ENCODE measurements around the gene TATDN2.
A peak's percentile ranks its signal among the peaks of the same experiment; 100 is the strongest.

Gene TATDN2, protein sequence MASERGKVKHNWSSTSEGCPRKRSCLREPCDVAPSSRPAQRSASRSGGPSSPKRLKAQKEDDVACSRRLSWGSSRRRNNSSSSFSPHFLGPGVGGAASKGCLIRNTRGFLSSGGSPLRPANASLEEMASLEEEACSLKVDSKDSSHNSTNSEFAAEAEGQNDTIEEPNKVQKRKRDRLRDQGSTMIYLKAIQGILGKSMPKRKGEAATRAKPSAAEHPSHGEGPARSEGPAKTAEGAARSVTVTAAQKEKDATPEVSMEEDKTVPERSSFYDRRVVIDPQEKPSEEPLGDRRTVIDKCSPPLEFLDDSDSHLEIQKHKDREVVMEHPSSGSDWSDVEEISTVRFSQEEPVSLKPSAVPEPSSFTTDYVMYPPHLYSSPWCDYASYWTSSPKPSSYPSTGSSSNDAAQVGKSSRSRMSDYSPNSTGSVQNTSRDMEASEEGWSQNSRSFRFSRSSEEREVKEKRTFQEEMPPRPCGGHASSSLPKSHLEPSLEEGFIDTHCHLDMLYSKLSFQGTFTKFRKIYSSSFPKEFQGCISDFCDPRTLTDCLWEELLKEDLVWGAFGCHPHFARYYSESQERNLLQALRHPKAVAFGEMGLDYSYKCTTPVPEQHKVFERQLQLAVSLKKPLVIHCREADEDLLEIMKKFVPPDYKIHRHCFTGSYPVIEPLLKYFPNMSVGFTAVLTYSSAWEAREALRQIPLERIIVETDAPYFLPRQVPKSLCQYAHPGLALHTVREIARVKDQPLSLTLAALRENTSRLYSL

DNA sequence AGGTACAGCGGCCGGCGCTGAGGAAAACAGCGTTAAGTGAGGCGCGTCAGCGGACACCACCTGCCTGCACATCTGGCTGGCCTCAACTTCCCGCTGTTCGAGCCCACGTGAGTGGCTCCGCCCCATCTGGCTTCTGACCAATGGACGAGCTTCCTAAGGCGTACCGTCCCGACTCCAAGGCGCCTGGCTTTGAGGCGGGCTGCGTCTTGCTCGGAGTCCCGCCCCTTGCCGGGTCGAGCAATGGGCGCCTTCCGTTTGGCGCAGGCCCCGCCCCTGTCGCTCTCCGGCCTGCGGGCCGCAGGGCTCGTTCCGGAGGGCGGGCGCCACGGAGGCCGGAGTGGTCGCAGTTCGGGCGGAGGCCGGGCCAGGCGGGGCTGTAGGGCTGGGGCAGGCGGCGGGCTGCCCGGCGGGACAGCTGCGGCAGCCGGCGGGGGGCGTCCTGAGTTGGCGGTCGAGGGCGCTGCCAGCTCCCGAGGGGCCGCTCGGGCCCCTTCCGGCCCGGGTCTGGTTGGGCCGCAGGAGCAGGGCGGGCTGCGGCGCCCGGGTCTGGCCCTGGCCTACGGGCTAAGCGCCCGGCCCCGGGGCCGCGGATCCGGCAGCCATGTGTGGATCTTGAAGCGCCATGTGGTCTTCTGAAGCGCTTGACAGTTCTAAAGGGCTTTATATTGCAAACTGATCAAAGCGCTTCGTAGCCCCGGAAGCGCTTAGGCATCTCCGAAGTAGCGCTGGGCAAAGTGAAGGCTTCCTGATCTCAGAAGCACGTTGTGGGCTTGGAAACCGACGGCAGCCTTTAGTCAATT lies at the start of gene TATDN2:
Gene TATDN2 (plus strand): TSS at position 276 of the 800 bp plus-strand sequence. CDS start 742 bp downstream, outside the sequence.
- Histone ChIP-seq H3K27me3 (ENCODE audit: low read depth, low read length) (no peaks in the 10 kb centered on the region), H3K9me3 (ENCODE audit: control insufficient read depth in 1 of 2, low read length in 2 of 2) (peaks cover 0 to 10% of the 10 kb centered on the region in 2 donors), H3K27ac (ENCODE audit: low read length) (peak within 1 kb of the TSS; percentile 90), H3K4me1 (ENCODE audit: control insufficient read depth in 1 of 2, insufficient read depth in 2 of 2, low read length in 2 of 2) (peaks cover 14 to 25% of the 10 kb centered on the region in 2 donors), H3K36me3 (ENCODE audit: control insufficient read depth in 1 of 2, insufficient read depth in 2 of 2, low read length in 2 of 2) (peaks cover 3 to 17% of the 10 kb centered on the region in 2 donors), H3K4me3 (ENCODE audit: low read depth in 1 of 2, low read length in 2 of 2) (peak within 1 kb of the TSS; percentile 91 to 95)

GRCh38 chr3:10198761-10199649 lies 49.3 kb upstream of the TATDN2 start:
- peak overlapping the region; percentile 19 for H3K27ac ChIP-seq (ENCODE audit: low read length)
- peaks cover 8 to 9% of the 10 kb centered on the region in 2 donors for H3K4me1 ChIP-seq (ENCODE audit: control insufficient read depth in 1 of 2, insufficient read depth in 2 of 2, low read length in 2 of 2)
- no peak overlapping the region for H3K4me3 ChIP-seq (ENCODE audit: low read depth in 1 of 2, low read length in 2 of 2)

GRCh38 chr3:10204921-10205320 lies 43.3 kb upstream of the TATDN2 start:
- H3K27me3 ChIP-seq (ENCODE audit: low read depth, low read length), result no peaks in the 10 kb centered on the region
- no peak overlapping the region for H3K27ac ChIP-seq (ENCODE audit: low read length)
- peaks cover 2 to 8% of the 10 kb centered on the region in 2 donors for H3K36me3 ChIP-seq (ENCODE audit: control insufficient read depth in 1 of 2, insufficient read depth in 2 of 2, low read length in 2 of 2)
- no peaks in the 10 kb centered on the region for H3K9me3 ChIP-seq (ENCODE audit: control insufficient read depth in 1 of 2, low read length in 2 of 2)
- no peak overlapping the region for H3K4me3 ChIP-seq (ENCODE audit: low read depth in 1 of 2, low read length in 2 of 2)
- H3K4me1 ChIP-seq (ENCODE audit: control insufficient read depth in 1 of 2, insufficient read depth in 2 of 2, low read length in 2 of 2), result no peaks in the 10 kb centered on the region

More at GRCh38 chr3:10198761-10199649, 49.3 kb upstream of the TATDN2 start:
- H3K36me3 ChIP-seq (ENCODE audit: control insufficient read depth in 1 of 2, insufficient read depth in 2 of 2, low read length in 2 of 2), result peaks cover 0 to 4% of the 10 kb centered on the region in 2 donors
- no peaks in the 10 kb centered on the region for H3K27me3 ChIP-seq (ENCODE audit: low read depth, low read length)
- no peaks in the 10 kb centered on the region for H3K9me3 ChIP-seq (ENCODE audit: control insufficient read depth in 1 of 2, low read length in 2 of 2)

- H3K4me3 ChIP-seq (ENCODE audit: low read depth in 1 of 2, low read length in 2 of 2), result no peak overlapping the region
- H3K9me3 ChIP-seq (ENCODE audit: control insufficient read depth in 1 of 2, low read length in 2 of 2), result no peaks in the 10 kb centered on the region
- peaks cover 2 to 8% of the 10 kb centered on the region in 2 donors for H3K36me3 ChIP-seq (ENCODE audit: control insufficient read depth in 1 of 2, insufficient read depth in 2 of 2, low read length in 2 of 2)
- no peak overlapping the region for H3K27ac ChIP-seq (ENCODE audit: low read length)
- no peaks in the 10 kb centered on the region for H3K27me3 ChIP-seq (ENCODE audit: low read depth, low read length)
- no peaks in the 10 kb centered on the region for H3K4me1 ChIP-seq (ENCODE audit: control insufficient read depth in 1 of 2, insufficient read depth in 2 of 2, low read length in 2 of 2)
Observed at GRCh38 chr3:10205451-10206165, 42.7 kb upstream of the TATDN2 start.

DNA sequence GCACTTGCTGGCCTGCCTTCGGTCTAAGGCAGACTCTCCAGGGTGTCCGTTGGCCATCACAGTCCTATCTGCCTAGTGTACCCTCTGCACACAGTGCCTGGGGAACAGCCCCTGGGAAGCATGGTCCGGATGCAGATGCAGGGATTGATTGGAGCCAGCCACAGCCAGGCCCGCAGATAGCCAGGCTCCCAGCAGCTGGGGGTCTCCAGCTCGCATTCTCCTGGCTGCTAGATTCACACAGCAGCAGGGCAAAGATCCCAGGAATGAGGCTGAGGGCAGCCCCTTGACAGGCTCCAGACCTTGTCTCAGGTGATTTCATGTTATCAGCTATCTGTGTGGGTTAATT lies 42.1 kb upstream of the TATDN2 start:
- peaks cover 2 to 6% of the 10 kb centered on the region in 2 donors for H3K36me3 ChIP-seq (ENCODE audit: control insufficient read depth in 1 of 2, insufficient read depth in 2 of 2, low read length in 2 of 2)
- H3K4me3 ChIP-seq (ENCODE audit: low read depth in 1 of 2, low read length in 2 of 2), result no peak overlapping the region
- H3K9me3 ChIP-seq (ENCODE audit: control insufficient read depth in 1 of 2, low read length in 2 of 2), result no peaks in the 10 kb centered on the region
- H3K27ac ChIP-seq (ENCODE audit: low read length), result no peak overlapping the region
- no peaks in the 10 kb centered on the region for H3K27me3 ChIP-seq (ENCODE audit: low read depth, low read length)
- H3K4me1 ChIP-seq (ENCODE audit: control insufficient read depth in 1 of 2, insufficient read depth in 2 of 2, low read length in 2 of 2), result no peaks in the 10 kb centered on the region

GRCh38 chr3:10213156-10213792 lies 35.0 kb upstream of the TATDN2 start:
- no peak overlapping the region for H3K4me3 ChIP-seq (ENCODE audit: low read depth in 1 of 2, low read length in 2 of 2)
- H3K4me1 ChIP-seq (ENCODE audit: control insufficient read depth in 1 of 2, insufficient read depth in 2 of 2, low read length in 2 of 2), result no peaks in the 10 kb centered on the region
- no peak overlapping the region for H3K27ac ChIP-seq (ENCODE audit: low read length)
- no peaks in the 10 kb centered on the region for H3K9me3 ChIP-seq (ENCODE audit: control insufficient read depth in 1 of 2, low read length in 2 of 2)
- no peaks in the 10 kb centered on the region for H3K27me3 ChIP-seq (ENCODE audit: low read depth, low read length)
- H3K36me3 ChIP-seq (ENCODE audit: control insufficient read depth in 1 of 2, insufficient read depth in 2 of 2, low read length in 2 of 2), result peaks cover 6 to 22% of the 10 kb centered on the region in 2 donors

DNA sequence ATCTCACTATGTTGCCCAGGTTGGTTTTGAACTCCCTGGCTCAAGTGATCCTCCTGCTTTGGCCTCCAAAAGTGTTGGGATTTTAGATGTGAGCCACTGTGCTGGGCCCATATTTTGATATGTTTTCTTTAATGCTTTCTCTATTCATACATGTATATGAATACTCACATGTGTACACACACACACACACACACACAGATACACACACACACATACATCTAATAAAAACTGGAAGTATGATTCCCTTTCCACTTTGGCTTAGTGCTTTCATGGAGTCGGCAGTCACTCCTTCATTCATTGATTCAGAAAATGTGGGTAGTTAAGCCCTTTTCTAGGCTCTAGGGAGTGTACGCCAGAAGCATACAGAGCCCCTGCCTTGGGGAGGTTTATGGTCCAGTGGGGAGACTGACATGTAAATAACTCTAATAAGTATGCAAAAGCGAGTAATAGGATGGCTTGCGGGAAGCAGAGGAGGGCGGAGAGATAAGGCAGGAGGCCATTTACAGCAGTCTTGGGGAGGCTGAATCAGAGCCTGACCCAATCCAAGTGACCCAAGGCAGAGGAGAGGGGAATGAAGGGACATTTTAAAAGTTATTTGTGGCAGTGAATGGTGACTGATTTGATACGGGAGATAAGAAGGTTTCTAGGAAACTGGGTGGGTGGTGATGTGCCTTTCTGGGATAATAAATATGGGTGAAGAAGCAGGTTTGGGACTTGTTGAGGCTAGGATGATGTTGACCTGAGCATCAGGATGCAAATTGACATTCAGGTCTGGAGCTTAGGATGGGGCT lies 32.5 kb upstream of the TATDN2 start:
- no peak overlapping the region for H3K27ac ChIP-seq (ENCODE audit: low read length)
- peaks cover 4 to 28% of the 10 kb centered on the region in 2 donors for H3K36me3 ChIP-seq (ENCODE audit: control insufficient read depth in 1 of 2, insufficient read depth in 2 of 2, low read length in 2 of 2)
- H3K4me1 ChIP-seq (ENCODE audit: control insufficient read depth in 1 of 2, insufficient read depth in 2 of 2, low read length in 2 of 2), result no peaks in the 10 kb centered on the region
- no peaks in the 10 kb centered on the region for H3K9me3 ChIP-seq (ENCODE audit: control insufficient read depth in 1 of 2, low read length in 2 of 2)
- no peak overlapping the region for H3K4me3 ChIP-seq (ENCODE audit: low read depth in 1 of 2, low read length in 2 of 2)
- H3K27me3 ChIP-seq (ENCODE audit: low read depth, low read length), result no peaks in the 10 kb centered on the region

DNA sequence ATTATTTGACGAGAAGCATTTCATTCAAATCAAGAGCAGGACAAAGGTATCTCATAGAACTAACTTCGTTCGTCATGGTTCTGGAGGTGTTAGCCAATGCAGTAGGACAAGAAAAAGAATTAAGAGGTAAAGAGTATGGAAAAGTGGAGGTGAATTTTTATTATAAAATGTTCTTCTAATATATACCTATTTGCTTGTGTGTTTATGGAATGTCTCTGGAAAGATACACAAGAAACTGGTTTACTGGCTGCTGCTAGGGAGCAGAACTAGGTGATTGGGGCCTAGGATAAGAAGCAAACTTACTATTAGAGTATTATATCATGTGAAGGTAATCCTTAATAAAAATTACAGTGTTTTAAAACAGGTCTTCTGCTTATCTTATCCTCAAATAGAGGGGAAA lies 30.9 kb upstream of the TATDN2 start:
- H3K36me3 ChIP-seq (ENCODE audit: control insufficient read depth in 1 of 2, insufficient read depth in 2 of 2, low read length in 2 of 2), result peaks cover 4 to 28% of the 10 kb centered on the region in 2 donors
- H3K4me3 ChIP-seq (ENCODE audit: low read depth in 1 of 2, low read length in 2 of 2), result no peak overlapping the region
- no peaks in the 10 kb centered on the region for H3K27me3 ChIP-seq (ENCODE audit: low read depth, low read length)
- H3K9me3 ChIP-seq (ENCODE audit: control insufficient read depth in 1 of 2, low read length in 2 of 2), result no peaks in the 10 kb centered on the region
- H3K4me1 ChIP-seq (ENCODE audit: control insufficient read depth in 1 of 2, insufficient read depth in 2 of 2, low read length in 2 of 2), result no peaks in the 10 kb centered on the region
- no peak overlapping the region for H3K27ac ChIP-seq (ENCODE audit: low read length)

DNA sequence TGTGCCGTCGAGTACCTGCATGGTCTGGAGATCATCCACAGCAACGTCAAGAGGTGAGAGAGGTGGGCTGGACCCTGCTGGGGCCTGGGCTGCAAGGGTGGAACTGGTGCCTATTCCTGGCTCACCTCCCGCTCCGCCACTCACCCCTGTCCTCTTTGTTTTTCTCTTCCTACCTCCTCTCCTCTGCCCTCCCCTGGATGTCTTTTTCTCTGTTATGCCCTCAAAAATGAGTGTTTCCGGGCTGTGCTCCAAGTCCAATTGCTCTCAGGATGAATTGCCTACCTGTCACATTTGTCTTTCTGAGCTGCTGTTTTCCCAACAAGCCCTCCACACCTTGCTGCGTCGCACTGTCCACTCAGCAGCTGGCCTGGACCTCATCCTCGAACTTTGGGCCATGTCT lies 28.5 kb upstream of the TATDN2 start:
- Histone ChIP-seq H3K36me3 (ENCODE audit: control insufficient read depth in 1 of 2, insufficient read depth in 2 of 2, low read length in 2 of 2) (peaks cover 4 to 26% of the 10 kb centered on the region in 2 donors), H3K27ac (ENCODE audit: low read length) (no peak overlapping the region), H3K27me3 (ENCODE audit: low read depth, low read length) (no peaks in the 10 kb centered on the region), H3K4me3 (ENCODE audit: low read depth in 1 of 2, low read length in 2 of 2) (no peak overlapping the region), H3K4me1 (ENCODE audit: control insufficient read depth in 1 of 2, insufficient read depth in 2 of 2, low read length in 2 of 2) (peaks cover 0 to under 1% of the 10 kb centered on the region in 2 donors), H3K9me3 (ENCODE audit: control insufficient read depth in 1 of 2, low read length in 2 of 2) (no peaks in the 10 kb centered on the region)

All from muscle layer of duodenum (tissue), 2 donors.